CD4-positive, alpha-beta T cell treated with Interleukin-2 at 100 ng/mL for 4 hours (primary cell): ENCODE results near the gene NPFFR1.

Experiments used
- DNase-seq: peaks from one replicate; pipeline ENCODE4 v3.0.0-alpha.2; 2020; ENCODE audit warnings: low spot score

The NPFFR1 gene, protein sequence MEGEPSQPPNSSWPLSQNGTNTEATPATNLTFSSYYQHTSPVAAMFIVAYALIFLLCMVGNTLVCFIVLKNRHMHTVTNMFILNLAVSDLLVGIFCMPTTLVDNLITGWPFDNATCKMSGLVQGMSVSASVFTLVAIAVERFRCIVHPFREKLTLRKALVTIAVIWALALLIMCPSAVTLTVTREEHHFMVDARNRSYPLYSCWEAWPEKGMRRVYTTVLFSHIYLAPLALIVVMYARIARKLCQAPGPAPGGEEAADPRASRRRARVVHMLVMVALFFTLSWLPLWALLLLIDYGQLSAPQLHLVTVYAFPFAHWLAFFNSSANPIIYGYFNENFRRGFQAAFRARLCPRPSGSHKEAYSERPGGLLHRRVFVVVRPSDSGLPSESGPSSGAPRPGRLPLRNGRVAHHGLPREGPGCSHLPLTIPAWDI

DNA sequence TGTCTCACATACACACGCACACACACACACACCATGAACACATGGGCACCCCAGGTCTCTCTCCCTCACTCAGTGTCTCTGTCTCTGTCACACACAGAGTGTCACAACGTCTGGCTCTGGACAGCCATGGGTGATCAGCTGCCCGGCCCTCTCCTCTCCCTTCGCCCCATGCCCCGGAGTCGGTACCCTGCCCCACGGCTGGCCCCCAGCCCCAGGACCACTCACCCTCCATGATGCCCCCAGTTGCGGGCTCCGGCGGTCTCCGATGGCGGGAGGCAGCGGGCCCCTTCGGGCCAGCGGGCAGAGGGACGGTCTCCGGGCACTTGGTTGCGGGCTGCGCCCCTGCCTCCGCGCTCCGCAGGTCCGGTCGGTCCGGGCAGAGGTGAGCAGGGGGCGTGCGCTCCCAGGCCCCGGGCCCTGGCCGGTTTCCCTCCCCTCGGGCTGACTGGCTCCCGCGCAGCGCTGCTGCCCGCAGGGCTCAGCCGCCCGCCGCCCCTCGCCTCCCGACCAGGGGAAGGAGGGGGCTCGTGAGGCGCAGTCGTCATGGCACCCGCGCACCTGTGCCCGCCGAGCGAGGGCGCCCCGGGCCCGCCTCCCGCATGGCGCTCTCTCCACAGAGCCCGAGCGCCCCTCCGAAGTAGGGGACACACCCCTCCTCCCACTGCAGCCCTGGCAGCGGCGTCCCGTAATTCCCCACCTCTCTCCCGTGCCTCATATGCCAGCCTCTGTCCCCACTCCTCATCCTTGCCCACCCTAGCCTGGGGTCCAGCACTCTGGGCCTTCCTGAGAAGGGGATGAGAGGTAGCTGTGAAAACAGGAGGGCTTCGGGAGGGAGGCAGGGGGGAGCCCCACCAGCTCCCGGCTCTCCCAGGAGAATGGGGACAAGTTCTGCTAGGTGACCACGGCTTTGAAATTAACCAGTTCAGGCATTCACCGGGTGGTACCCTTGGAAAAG lies at the start of gene NPFFR1:
Gene NPFFR1 (minus strand): TSS at position 560 of the 955 bp plus-strand sequence. CDS start 328 bp downstream, at position 232.
- DNase-seq, result no peak

DNA sequence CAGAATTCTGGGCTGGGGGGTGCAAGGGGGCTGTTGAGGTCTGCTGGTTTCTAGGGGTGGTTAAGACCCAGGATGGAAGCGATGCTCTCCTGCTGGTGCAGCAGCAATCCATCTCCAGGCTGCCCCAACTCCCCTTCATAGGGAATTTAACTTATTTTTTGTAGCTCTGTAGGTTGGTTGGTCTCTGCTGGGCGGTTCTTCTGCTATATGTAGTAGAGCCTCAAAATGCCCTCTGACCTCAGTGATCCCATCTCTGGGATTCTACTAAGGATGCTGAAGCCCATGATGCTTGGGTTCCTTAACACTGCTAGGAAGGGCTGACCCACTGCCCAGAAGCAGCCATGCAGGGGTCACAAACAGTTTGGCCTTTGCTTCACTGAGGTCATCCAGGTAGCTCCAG lies 49.5 kb upstream of the NPFFR1 start:
- no peak for DNase-seq

DNA sequence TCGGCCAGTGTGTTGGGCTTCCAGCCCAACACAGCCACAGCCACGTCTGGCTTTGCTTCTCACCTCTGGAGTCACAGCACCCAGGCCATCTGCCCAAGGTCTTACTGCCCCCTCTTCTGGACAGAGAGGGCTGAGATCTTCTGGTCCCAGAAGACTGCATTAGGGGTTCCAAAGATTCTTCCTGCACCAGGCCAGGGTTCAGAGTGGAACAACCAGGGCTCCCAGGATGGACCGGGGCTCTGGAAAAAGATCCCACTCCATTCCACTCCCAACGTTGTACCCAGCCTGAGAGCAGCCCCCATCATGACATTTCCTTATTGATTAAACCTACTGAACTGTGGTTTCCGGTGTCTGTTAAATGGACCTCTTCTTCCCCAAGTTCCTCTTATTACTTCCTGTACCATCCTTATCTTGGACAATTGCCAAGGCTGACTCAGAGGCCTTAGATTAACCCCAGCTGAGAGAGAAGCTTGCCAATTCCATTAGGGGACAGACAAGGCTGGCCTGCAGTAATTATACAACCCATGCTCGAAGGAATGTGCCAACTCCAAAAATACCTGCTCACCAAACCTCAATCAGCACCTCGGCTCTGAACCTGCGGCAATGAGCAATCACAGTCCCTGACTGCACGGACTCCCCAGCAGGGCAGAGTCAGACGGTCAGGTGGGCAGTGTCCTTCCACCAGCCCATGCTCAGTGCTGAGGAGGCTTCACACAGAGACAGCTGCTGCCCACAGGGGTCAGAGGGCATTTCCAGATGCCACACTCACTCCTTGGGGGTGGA lies 47.9 kb upstream of the NPFFR1 start:
- peak; percentile 63 for DNase-seq

DNA sequence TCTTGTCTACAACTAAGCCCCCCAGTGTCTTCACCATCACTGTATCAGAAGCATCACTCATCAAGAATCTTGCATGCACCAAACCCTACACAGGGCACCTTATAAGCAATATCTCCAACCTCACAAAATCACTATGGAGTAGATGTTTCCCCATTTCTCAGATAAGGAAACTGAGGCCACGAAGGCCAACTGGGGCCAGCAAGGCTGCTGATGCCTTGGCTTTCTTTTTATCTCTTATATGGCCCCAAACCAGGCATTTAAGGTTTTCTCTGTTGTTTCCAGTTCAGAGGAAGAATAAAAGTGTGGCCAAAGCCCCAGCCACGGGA lies 47.3 kb upstream of the NPFFR1 start:
- DNase-seq, result no peak

DNA sequence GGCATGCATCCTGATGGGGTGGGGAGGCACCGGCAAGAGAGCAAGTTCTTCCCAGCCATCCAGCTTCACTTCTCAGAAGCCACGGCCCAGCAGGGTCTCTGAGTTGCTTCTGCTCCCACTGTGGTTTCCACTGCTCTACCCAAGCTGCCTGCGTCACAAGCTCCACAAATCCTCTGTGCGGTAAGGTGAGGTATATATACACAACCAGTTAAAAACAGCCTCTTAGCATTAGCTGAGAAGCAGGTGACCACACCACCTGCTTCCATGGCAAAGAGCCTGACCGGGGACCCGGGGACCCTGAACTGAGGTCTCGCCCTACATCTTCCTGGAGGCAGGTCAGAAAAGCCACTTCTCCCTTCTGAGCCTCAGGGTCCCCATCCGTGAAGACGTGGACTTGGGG lies 46.9 kb upstream of the NPFFR1 start:
- no peak for DNase-seq

DNA sequence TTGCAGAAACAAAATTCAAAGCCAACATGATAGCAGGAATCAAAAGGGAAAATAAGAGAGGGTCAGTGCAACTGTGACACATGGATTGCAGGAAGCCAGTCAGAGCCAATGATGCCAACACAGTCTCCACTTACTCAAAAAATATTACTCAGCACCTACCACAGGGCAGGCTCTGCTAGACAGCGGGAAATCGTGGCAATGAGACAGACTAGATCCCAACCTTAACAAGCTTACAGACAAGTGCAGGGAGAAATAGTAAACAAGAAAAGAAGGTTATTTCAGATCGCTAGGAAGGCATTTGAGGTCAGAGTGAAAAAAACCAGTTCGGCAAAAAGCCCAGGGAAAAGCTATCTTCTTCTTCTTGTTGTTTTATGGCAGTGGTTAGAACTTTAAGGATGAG lies 45.2 kb upstream of the NPFFR1 start:
- DNase-seq, result no peak

DNA sequence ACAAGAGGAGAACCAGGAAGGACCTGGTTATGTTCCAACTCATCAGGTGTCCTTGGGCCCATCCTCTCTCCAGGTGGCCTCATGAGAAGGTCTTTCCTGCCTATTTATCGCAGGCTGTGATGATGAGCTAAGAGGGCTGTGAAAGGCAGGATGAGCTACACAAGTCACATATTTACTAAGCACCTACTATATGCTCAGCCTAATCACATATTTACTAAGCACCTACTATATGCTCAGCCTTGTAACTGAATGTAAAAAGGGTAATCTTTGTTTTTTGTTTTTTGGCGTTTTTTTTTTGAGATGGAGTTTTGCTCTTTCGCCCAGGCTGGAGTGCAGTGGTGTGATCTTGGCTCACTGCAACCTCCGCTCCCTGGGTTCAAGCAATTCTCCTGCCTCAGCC lies 44.2 kb upstream of the NPFFR1 start:
- DNase-seq, result no peak

DNA sequence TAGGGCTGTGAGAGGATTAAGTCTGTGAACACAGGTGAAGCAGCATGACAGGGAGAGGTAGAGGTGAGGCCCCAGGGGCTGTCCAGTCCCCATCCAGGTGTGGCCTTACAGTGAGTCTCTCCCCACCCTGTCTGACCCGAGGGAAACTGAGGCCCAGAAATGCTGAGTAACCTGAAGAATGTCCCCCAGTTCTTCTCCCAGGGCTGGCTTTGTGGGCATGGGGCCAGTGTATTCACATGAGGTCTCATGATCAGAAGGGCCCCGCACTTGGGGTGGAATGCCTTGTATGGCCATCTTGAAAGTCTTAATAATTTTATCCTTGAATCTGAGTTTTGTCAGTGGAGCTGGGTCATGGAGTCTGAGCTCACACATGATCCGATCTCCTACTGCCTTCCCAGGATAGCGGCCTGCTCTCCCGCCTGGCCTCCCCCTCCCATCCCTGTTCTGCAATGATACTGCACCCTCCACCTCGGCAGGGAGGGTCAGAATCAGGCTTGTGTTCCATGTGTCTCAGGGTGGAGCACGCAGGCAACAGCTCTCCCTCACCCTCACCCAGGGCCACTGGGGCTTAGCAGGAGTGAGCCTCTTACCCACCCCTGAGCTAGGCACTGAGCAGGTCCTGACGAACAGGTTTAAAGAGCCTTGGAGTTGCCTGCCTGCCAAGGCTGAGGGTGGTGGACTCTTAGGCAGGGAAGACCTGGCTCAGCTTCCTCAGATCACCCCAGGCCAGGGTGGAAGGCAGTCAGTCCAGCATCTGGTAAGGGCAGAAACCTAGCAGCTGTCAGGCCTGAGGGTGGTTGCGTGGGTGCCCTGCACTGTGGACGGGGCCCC lies 41.4 kb upstream of the NPFFR1 start:
- no peak for DNase-seq

DNA sequence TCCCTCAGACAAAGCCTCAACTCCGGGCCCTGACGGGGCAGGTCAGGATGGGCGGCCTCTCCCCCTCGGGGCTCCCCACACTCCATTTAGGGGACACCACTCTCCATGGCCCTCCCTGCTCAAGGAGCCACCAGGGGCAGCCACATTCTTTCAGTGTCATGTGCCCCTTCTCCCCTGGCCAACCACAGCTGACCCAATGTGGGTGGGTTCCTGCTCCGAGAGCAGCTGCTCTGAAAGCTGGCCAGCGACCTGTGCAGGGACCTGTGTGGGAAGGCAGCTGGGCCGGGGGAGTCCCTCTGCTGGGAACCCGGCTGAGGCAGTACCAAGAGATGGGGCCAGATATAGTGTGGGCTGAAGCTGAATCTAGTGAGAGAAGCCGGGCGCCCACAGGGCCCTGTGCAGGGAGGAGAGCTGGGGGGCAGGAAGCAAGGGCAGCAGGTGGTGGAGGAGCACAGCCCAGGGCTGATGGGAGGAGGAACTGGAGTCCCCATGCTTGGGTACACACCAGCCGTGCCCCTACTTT lies 40.6 kb upstream of the NPFFR1 start:
- no peak for DNase-seq

DNA sequence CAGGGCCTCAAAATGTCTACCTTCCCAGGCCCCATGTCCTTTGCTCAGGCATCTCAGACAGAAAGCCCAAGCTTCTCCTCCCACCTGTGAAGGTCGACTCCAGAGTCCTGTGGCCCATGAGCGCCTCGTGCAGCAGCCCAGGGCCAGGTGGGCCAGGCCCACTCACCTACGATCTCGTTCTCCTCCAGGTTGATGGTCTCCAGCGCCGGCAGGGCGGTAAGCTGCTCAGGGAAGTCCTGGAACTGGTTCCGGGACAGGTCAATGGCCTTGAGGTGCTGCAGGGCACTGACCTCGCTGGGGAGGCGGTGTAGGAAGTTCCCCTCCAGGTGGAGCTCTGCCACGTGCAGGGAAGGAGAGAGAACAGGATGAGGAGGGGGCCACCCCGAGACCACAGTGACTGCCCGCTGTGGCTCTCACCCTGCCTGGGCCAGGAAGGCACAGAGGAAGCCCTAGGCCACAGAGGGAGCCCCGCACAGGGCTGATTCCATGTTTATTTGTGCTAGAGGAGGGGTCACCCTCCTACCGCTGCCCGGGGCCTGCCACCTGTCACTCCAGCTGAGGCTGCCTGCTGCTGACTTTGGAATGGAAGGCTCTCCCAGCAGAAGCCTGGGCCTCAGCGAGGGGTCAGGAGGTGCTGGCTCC lies 40.0 kb upstream of the NPFFR1 start:
- DNase-seq, result no peak

DNA sequence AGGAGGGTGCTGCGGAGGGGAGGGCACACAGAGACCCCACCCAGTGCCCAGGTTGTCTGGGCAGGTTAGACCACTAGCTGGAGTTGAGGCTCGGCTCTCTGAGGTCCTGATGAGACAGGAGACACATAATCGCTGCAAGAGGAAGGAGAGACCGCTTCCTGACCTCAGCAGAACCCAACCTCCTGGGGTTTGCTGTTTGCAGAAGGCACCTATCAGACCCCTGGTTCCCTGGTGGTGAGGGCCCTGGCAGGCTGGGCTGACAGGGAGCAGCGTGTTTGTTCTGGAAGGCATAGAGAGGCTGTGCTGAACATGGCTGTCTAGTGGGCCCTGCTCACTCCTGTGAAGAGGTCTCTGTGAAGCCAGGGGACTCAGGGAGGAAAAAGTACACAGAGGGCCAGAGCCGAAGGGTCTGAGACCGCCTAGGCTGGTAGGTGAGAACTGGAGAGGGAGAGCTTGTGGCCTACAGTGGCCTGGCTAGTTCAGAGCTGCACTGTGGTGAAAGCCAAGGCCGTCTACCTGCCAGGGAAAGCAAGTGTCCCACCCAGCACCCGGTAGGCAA lies 39.4 kb upstream of the NPFFR1 start:
- peak; percentile 5 for DNase-seq

DNA sequence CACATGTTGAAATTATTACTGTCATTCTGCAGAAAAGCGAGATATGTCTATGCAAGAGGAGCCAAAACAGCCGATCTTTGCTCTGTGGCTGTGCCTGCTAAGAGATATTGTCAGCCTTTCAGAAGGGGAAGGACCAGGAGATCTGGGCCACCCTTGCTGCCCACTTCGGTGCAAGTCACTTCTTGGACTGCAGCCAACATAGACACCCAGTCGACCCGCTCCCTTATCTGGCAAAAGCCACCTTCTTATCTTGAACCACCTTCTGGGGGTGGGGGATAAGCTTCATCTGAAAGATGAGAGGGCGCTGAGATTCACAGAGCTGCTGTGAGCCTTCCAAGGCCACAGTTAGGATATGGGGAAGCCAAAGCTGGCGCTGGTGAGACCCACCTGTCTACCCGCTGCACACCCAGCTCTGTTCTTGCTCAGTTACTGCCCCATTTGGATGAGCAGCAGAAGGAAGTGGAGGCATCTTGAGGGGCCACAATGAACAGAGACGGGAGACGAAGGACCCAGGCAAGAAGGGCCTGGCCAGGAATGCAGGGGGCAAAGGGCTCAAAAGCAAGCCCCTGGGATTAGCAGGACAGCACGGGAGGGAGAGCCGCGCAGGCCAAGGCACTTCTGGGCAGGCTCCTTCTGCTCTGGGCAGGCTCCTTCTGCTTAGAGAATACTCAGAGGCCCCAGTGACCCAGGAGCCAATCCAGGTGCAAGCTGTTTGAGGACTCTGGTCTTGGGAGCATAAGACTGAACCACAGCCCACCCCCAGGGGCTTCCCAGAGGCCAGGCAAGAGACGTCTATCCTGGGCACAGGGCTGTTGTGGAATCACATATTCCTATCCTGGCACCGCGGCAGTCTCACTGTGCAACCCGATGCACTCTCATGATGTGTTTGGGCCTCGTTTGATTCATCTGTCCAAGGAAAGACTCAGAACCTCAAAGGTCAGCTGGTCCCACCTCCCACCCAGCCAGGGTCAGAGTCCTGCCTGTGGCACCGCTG lies 38.4 kb upstream of the NPFFR1 start:
- DNase-seq, result no peak

DNA sequence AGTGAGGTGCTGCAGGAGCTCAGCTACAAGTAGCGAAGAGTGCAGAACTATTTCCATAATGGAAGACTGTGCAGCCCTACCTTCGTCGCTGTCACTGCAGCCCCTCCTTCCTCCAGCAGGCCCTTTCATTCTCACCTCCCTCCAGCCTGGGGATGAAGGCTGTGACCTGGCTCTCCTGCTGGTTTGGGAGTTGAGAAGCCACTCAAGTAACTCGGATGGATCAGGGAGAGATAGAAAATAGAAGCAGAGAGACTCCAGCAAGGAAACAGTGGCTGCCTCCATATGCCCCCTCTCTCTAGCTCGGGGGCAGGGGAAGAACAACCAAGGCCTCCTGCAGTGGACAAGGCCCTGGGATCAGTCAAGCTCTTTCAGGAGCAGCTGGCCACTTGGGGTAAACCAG lies 37.4 kb upstream of the NPFFR1 start:
- DNase-seq, result no peak

DNA sequence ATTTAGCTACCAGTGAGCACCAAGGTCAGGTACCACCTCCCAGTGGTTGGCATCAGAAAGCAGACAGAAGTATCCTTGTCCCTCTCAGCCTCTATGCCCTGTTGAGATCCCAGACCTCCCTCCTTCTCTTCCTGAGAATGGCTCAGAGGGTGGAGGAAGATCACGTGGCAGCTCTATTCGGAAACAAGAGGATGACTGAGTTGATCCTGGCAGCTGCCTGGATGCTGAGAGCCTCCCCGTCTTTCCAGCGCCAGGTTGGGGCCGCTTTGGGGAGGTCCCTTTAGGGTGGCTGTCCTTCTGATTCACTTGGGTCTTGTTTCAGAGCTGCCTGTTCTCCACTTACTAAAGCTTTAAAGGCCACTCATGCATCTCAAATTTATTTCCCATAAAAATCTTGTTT lies 36.9 kb upstream of the NPFFR1 start:
- no peak for DNase-seq

DNA sequence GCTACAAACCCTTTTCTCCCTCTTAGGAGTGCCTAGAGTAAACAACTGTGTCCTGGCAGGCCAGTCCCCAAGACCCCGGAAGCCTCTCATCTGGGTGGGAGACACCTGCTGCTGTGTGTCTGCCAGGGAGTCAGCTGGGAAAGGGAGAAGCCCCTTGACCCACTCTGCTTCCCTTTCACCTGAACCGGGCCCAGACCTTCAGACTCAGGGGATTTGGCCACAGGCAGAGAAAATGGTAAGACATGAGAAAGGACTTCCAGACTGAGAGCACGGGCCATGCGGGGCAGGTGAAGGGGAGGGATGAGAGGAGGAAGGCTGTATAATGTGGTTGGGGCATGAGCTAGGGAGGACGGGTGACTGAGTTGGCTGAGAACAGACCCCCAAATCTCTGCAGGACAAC lies 36.0 kb upstream of the NPFFR1 start:
- DNase-seq, result no peak

DNA sequence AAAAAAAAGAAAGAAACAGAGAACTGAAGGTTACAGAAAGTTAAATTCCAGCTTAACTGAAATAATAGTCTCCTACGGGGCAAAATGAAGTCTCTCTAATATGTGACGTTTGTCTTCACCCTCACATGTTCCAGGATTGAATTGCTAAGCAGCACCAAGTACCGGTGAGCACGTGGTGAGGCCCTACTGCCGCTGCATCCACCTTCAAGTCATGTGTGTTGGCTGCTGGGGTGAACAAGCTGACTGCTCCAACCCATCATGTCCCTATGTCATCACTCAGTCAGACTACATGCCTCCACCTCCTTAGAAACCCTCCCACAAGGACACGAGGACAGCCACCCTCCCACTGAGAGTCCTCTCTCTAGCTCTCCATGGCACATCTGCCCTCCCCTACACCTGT lies 35.4 kb upstream of the NPFFR1 start:
- no peak for DNase-seq

DNA sequence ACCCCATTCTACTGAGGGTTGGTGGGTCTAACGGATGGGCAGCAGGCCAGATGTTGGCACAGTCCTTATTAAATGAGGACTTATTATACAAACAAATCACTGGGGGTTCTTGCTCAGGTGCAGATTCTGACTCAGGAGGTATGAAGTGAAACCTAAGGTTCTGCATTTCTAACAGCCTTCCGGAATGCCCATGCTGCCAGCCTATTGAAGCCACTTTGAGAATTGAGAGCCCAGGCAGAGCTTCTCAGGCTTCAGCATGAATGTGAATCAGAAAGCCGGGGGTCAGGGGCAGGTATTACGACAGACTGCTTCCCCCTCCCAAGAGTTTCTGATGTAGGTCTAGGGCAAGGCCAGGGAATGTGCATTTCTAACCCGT lies 34.1 kb upstream of the NPFFR1 start:
- no peak for DNase-seq

DNA sequence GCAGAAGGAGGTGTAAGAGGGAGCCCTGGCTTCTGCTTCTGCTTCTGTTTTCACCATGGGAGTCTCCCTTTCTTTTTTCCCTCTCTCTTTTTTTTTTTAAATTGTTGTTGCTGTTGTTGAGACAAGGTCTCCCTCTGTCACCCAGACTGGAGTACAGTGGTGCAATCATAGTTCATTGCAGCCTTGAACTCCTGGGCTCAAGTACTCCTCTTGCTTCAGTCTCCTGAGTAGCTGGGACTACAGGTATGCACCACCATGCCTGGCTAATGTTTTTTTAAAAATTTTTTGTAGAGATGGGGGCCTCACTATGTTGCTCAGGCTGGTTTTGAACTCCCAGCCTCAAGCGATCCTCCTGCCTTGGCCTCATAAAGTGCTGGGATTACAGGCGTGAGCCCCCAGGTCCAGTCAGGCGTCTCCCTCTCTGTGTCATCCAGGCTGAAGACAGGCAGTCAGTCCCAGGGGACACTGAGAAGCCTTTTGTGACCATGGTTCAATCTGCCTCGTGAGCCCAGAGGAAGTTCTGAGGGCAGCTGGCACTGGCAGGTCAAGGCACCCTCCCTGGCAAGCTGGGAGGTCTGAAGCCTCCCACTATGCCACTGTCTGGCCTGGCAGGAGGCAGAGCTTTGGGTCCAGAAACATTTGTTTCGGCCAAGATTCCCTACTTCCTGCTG lies 33.6 kb upstream of the NPFFR1 start:
- DNase-seq, result no peak

DNA sequence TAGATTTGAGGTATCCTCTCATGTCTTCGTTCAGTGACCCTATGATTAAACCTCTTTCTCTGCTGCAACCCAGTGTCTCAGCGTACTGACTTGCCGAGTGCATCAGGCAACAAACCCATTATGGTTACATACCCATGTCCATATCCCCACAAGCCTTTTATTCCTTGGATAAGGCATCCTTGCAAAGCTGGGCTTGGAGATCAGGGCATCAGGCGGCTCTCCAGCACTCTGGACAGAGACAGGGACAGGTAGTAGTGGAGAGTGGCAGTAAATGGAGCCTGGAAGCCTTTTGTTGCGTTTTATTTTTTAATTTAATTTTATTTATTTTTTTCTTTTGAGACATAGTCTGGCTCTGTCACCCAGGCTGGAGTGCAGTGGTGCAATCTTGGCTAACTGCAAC lies 32.0 kb upstream of the NPFFR1 start:
- DNase-seq, result no peak
